Measurements from ENCODE around the gene PTGR1. TPM values are rescaled to one million over a fixed set of nuclear protein-coding genes. Genes with fewer than 3 reads are reported as not detected.

Gene PTGR1
- total RNA-seq = 44.6 TPM
- long read RNA-seq, transcript PTGR1-205 (10 exons, 1,407 nt) = minor isoform, 9 of 53 reads
- long read RNA-seq, transcript PTGR1-201 (10 exons, 1,223 nt) = major isoform, 30 of 53 reads
- long read RNA-seq, partial matches to known transcripts = 0 of 53 reads
- long read RNA-seq, other reads (novel, unspliced or antisense) = 7 of 53 reads

- intact Hi-C loops (cut with DNase I) = no loop called here
- ATAC-seq (ENCODE audit: poor library complexity) (peak; percentile 87), DNase-seq (peak; percentile 88)
These were observed at the start of gene PTGR1 for GRCh38 chr9:111599092-111599954. TSS of gene PTGR1 (minus strand) at chr9:111599647. CDS start at chr9:111597422, 2,225 bp downstream.

- intact Hi-C loops (cut with DNase I) = no loop called here
- DNase-seq (no peak), ATAC-seq (ENCODE audit: poor library complexity) (no peak)
These were observed 49.6 kb upstream of the PTGR1 start for GRCh38 chr9:111649016-111649415.

- no peak for ATAC-seq (ENCODE audit: poor library complexity)
- no peak for DNase-seq
- intact Hi-C loops (cut with DNase I) = no loop called here
These were observed 48.6 kb upstream of the PTGR1 start for GRCh38 chr9:111648066-111648465.

GRCh38 chr9:111646417-111646816 lies 47.0 kb upstream of the PTGR1 start:
- ATAC-seq (ENCODE audit: poor library complexity) = no peak
- intact Hi-C loops (cut with DNase I) = no loop called here
- no peak for DNase-seq

GRCh38 chr9:111645806-111646205 lies 46.4 kb upstream of the PTGR1 start:
- intact Hi-C loops (cut with DNase I) = no loop called here
- ATAC-seq (ENCODE audit: poor library complexity) (no peak), DNase-seq (no peak)

GRCh38 chr9:111644195-111644772 lies 44.8 kb upstream of the PTGR1 start:
- no peak for DNase-seq
- no peak for ATAC-seq (ENCODE audit: poor library complexity)
- intact Hi-C loops (cut with DNase I) = no loop called here

GRCh38 chr9:111637421-111637950 lies 38.0 kb upstream of the PTGR1 start:
- DNase-seq (no peak), ATAC-seq (ENCODE audit: poor library complexity) (no peak)
- intact Hi-C loops (cut with DNase I) = no loop called here

- intact Hi-C loops (cut with DNase I) = no loop called here
- no peak for DNase-seq
These were observed 35.4 kb upstream of the PTGR1 start for GRCh38 chr9:111634860-111635259.

GRCh38 chr9:111633389-111633736 lies 33.9 kb upstream of the PTGR1 start:
- intact Hi-C loops (cut with DNase I) = no loop called here
- no peak for ATAC-seq (ENCODE audit: poor library complexity)
- no peak for DNase-seq

More at GRCh38 chr9:111634860-111635259, 35.4 kb upstream of the PTGR1 start:
- ATAC-seq (ENCODE audit: poor library complexity) = no peak

- no peak for ATAC-seq (ENCODE audit: poor library complexity)
- DNase-seq = no peak
- intact Hi-C loops (cut with DNase I) = no loop called here
These were observed 33.4 kb upstream of the PTGR1 start for GRCh38 chr9:111632695-111633388.

GRCh38 chr9:111632060-111632459 lies 32.6 kb upstream of the PTGR1 start:
- intact Hi-C loops (cut with DNase I) = no loop called here
- no peak for ATAC-seq (ENCODE audit: poor library complexity)
- DNase-seq = no peak

- DNase-seq (peak; percentile 98), ATAC-seq (ENCODE audit: poor library complexity) (peak; percentile 100)
- intact Hi-C loops (cut with DNase I) = no loop called here
These were observed 31.9 kb upstream of the PTGR1 start, which contains the start of gene DNAJC25 for GRCh38 chr9:111631214-111631971. TSS of gene DNAJC25 (plus strand) at chr9:111631334. CDS start at chr9:111631408, 74 bp downstream.

GRCh38 chr9:111630964-111631213 lies 31.4 kb upstream of the PTGR1 start:
- ATAC-seq (ENCODE audit: poor library complexity) = no peak
- DNase-seq = no peak
- intact Hi-C loops (cut with DNase I) = no loop called here

- peak; percentile 32 for ATAC-seq (ENCODE audit: poor library complexity)
- no peak for DNase-seq
- intact Hi-C loops (cut with DNase I) = no loop called here
These were observed 30.9 kb upstream of the PTGR1 start for GRCh38 chr9:111630182-111630963.

GRCh38 chr9:111628411-111628810 lies 29.0 kb upstream of the PTGR1 start:
- ATAC-seq (ENCODE audit: poor library complexity) = no peak

GRCh38 chr9:111627260-111627963 lies 28.0 kb upstream of the PTGR1 start:
- ATAC-seq (ENCODE audit: poor library complexity) (no peak), DNase-seq (no peak)
- intact Hi-C loops (cut with DNase I) = no loop called here

More at GRCh38 chr9:111628411-111628810, 29.0 kb upstream of the PTGR1 start:
- intact Hi-C loops (cut with DNase I) = no loop called here
- no peak for DNase-seq

- DNase-seq = no peak
- intact Hi-C loops (cut with DNase I) = no loop called here
- ATAC-seq (ENCODE audit: poor library complexity) = peak; percentile 38
These were observed 23.2 kb upstream of the PTGR1 start for GRCh38 chr9:111622626-111623025.
